Liver (tissue), 9 donors: ENCODE measurements around the gene TOM1L2. TPM values are rescaled to one million over a fixed set of nuclear protein-coding genes. Genes with fewer than 3 reads are reported as not detected.

ENCODE experiments used
- DNase-seq: peaks from one replicate; pipeline ENCODE4 v3.0.0-alpha.2; 2017; ENCODE audit warnings: low spot score
- H3K27ac ChIP-seq, 2 donors: one replicate each; pipeline ENCODE4 v1.7.0; 2013; ENCODE audit warnings: inconsistent platforms in 2 of 2, low read length in 2 of 2, control low read depth in 1 of 2, low read depth in 1 of 2, mild to moderate bottlenecking in 1 of 2
- H3K27me3 ChIP-seq, 4 donors: one replicate each; pipeline versions ENCODE4 v1.6.1 to v1.7.0; 2013; ENCODE audit warnings: low read length in 3 of 4, inconsistent platforms in 1 of 4, mild to moderate bottlenecking in 1 of 4, moderate library complexity in 1 of 4; ENCODE audit not compliant: control insufficient read depth in 4 of 4, insufficient read depth in 4 of 4
- H3K36me3 ChIP-seq, 4 donors: one replicate each; pipeline versions ENCODE4 v1.6.1 to v1.7.0; 2013; ENCODE audit warnings: low read length in 3 of 4, mild to moderate bottlenecking in 3 of 4, low read depth in 1 of 4, moderate library complexity in 1 of 4; ENCODE audit not compliant: control insufficient read depth in 4 of 4, insufficient read depth in 3 of 4
- H3K4me1 ChIP-seq, 4 donors: one replicate each; pipeline versions ENCODE4 v1.6.1 to v1.7.0; 2013; ENCODE audit warnings: low read length in 3 of 4, mild to moderate bottlenecking in 3 of 4, moderate library complexity in 1 of 4; ENCODE audit not compliant: control insufficient read depth in 4 of 4, insufficient read depth in 4 of 4
- H3K4me3 ChIP-seq, 3 donors: one replicate each; pipeline versions ENCODE4 v1.6.1 to v1.7.0; 2013; ENCODE audit warnings: low read length in 3 of 3, control low read depth in 1 of 3, low read depth in 1 of 3, mild to moderate bottlenecking in 1 of 3
- H3K9ac ChIP-seq, 2 donors: one replicate each; pipeline ENCODE4 v1.7.0; 2013; ENCODE audit warnings: low read length in 2 of 2, mild to moderate bottlenecking in 2 of 2, moderate library complexity in 2 of 2, control low read depth in 1 of 2, low read depth in 1 of 2
- H3K9me3 ChIP-seq, 4 donors: one replicate each; pipeline versions ENCODE4 v1.6.1 to v1.7.0; 2013; ENCODE audit warnings: low read length in 3 of 4; ENCODE audit not compliant: control insufficient read depth in 4 of 4
- CTCF ChIP-seq: fragments of 150-350 bp; IDR thresholded peaks from 2 replicates; pipeline ENCODE4 v1.5.1; 2017; ENCODE audit warnings: improper control_type of control experiment, low read depth, low read length; ENCODE audit not compliant: missing input control
- EGR1 ChIP-seq, 2 donors: IDR thresholded peaks; 2 replicates each; pipeline ENCODE4 v1.6.1; 2016 to 2018; ENCODE audit warnings: antibody characterized with exemption in 2 of 2, low read depth in 2 of 2
- FOXA1 ChIP-seq: IDR thresholded peaks from 2 replicates; pipeline ENCODE4 v1.6.1; 2016; ENCODE audit warnings: antibody characterized with exemption
- GABPA ChIP-seq, 2 donors: IDR thresholded peaks in 1 of 2; conservative IDR thresholded peaks in 1 of 2; 2 replicates each; pipeline ENCODE4 v1.6.1; 2016; ENCODE audit warnings: antibody characterized with exemption in 2 of 2, mild to moderate bottlenecking in 1 of 2, moderate library complexity in 1 of 2
- HNF4A ChIP-seq, 2 donors: conservative IDR thresholded peaks; 2 replicates each; pipeline ENCODE4 v1.6.1; 2016; ENCODE audit warnings: antibody characterized with exemption in 2 of 2, mild to moderate bottlenecking in 2 of 2
- HNF4G ChIP-seq: IDR thresholded peaks from 2 replicates; pipeline ENCODE4 v1.6.1; 2016; ENCODE audit warnings: antibody characterized with exemption
- JUND ChIP-seq, 2 donors: IDR thresholded peaks; 2 replicates each; pipeline ENCODE4 v1.6.1; 2016; ENCODE audit warnings: antibody characterized with exemption in 2 of 2
- NR2F2 ChIP-seq: IDR thresholded peaks from 2 replicates; pipeline ENCODE4 v1.6.1; 2016; ENCODE audit warnings: antibody characterized with exemption
- REST ChIP-seq: IDR thresholded peaks from 2 replicates; pipeline ENCODE4 v1.6.1; 2016; ENCODE audit warnings: antibody characterized with exemption, mild to moderate bottlenecking
- RXRA ChIP-seq, 2 donors: IDR thresholded peaks; 2 replicates each; pipeline ENCODE4 v1.6.1; 2017 to 2018; ENCODE audit warnings: antibody characterized with exemption in 2 of 2, mild to moderate bottlenecking in 1 of 2
- SP1 ChIP-seq: IDR thresholded peaks from 2 replicates; pipeline ENCODE4 v1.6.1; 2018; ENCODE audit warnings: antibody characterized with exemption, mild to moderate bottlenecking
- TAF1 ChIP-seq: conservative IDR thresholded peaks from 2 replicates; pipeline ENCODE4 v1.6.1; 2016; ENCODE audit warnings: antibody characterized with exemption, mild to moderate bottlenecking
- WGBS: extraction: QIAGEN DNeasy Blood & Tissue Kit; methylation state at CpG from one replicate; pipeline ENCODE4 v1.1.7; 2013; 5-methylcytosine and 5-hydroxymethylcytosine counted together
- polyA plus RNA-seq, 2 donors: library from polyadenylated mRNA; stranded (reverse) in 1 of 2; unstranded in 1 of 2; fragments of 200-250 nt in 1 of 2; fragments of >200 nt in 1 of 2; fragmentation: Nextera tagmentation in 1 of 2; extraction: Ambion mirVana in 1 of 2; gene quantifications; one replicate each; pipeline versions ENCODE4 v1.2.1 to v1.2.3, GENCODE V29; 2013 to 2015
- total RNA-seq, 2 donors: library from RNA; depleted of rRNA; stranded (reverse); fragments of >200 nt; gene quantifications; one replicate each; pipeline ENCODE4 v1.2.3, GENCODE V29; 2014
- TF ChIP-seq, protein P1 (sequence below): IDR thresholded peaks from 2 replicates; pipeline ENCODE4 v1.6.1; 2016; ENCODE audit warnings: antibody characterized with exemption
- donor health status: healthy.
- donor health status: healthy.
- donor health status: healthy.
- donor health status: healthy.
- donor health status: healthy.

Gene TOM1L2
- total and polyA plus RNA-seq, 4 donors = 5.0 to 24.0 (median 9.3) TPM

DNA sequence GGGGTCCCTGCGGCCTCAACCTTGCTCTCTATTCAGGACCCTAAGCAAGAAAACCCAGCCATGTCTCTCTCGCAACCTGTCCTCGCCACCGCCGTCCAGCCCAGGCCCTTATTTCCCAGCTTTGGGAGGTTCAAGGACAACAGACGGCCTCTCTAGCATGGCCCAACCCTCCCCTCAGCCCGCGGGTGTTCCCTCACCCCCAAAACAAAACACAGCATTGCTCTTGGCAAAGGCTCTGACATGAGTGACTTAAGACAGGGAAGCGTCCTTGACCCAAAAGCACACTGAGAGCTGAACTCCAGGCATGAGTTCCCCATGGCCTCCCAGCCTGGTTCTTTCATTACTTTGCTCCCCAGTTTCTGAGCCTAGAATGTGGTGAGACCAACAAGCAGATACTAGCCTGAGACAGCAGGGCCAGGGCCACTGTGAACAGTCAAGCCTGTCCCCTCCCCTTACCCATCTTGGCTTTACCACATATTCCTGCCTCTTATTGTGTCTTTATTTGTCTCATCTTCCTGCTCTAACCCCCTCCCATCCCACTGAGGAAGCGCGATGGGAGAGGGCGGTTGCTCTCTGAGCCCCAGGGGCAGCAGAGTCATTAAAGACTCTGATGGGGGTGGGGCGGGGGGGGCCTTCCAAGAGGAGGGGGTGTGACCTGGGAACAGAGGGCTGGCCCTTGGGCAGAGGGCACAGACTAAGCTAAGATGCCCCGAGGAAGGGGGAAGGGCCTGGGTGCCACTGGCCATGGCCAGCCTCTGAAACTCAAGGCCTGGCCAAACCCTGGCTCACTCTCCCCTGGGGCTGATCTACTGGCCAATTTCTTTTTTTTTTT lies 147.2 kb downstream of the TOM1L2 start:
- Histone ChIP-seq H3K4me3 (no peak overlapping the region), H3K27me3 (no peaks in the 10 kb centered on the region), H3K36me3 (no peaks in the 10 kb centered on the region), H3K27ac (peak overlapping the region; percentile 91 to 93), H3K9ac (peak overlapping the region in 1 of 2 donors; percentile 19), H3K4me1 (peaks cover 37 to 91% (median 67%) of the 10 kb centered on the region in 4 donors), H3K9me3 (no peaks in the 10 kb centered on the region)
- no peak for DNase-seq
- 47% methylated on average over 14 of the region's 14 CpGs for WGBS
- TF ChIP-seq GABPA (IDR thresholded peaks at IDR 0.05 in 1 of 2, conservative IDR thresholded peaks at IDR 0.05 in 1 of 2) = no peak
- TF ChIP-seq CTCF = no peak
- no peak for TF ChIP-seq FOXA1
- no peak for TF ChIP-seq EGR1 (IDR thresholded peaks at IDR 0.05; ENCODE audit: low read depth in 2 of 2)
- peak; percentile 63 for TF ChIP-seq NR2F2
- TF ChIP-seq, protein P1, sequence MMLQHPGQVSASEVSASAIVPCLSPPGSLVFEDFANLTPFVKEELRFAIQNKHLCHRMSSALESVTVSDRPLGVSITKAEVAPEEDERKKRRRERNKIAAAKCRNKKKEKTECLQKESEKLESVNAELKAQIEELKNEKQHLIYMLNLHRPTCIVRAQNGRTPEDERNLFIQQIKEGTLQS = no peak
- TF ChIP-seq REST = no peak
- TF ChIP-seq HNF4G = no peak
- peak in 1 of 2 donors; percentile 10 for TF ChIP-seq HNF4A (conservative IDR thresholded peaks at IDR 0.05)

DNA sequence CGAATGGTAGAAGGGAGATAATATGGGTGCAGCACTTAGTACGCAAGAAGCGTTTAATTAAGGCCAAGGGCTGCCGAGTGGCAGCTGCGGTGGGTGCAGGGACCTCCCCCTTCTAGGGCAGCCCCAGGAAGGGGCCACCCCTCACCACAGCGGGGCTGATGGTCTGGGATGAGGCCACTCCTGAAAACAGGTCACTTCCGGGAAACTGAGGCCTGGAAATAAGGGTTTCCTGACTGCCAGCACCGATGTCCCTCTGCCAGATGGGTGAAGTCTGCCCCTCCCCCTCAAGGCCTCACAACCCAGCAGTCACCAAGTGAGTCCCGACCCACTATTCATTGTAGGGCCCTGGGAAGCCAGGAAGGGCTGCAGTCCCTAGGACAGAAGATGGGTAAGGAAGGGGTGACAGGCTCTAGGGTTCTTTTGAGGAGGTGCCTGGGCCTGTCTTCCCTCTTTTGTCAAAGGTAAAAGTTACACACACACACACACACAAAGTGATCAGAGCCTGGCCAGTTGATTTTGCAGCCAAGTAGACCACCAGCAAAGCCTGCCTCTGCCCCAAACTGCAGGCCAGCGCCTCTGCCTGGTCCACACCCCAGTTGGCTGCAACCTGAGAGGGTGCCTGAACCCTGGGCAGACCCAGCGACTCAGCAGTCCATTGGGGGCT lies 147.9 kb downstream of the TOM1L2 start:
- no peaks in the 10 kb centered on the region for H3K27me3 ChIP-seq
- peak overlapping the region; percentile 91 to 93 for H3K27ac ChIP-seq
- H3K9me3 ChIP-seq = no peaks in the 10 kb centered on the region
- peak overlapping the region in 1 of 3 donors; percentile 18 for H3K4me3 ChIP-seq
- no peak for DNase-seq
- no peaks in the 10 kb centered on the region for H3K36me3 ChIP-seq
- H3K9ac ChIP-seq = peak overlapping the region in 1 of 2 donors; percentile 46
- H3K4me1 ChIP-seq = peaks cover 38 to 91% (median 65%) of the 10 kb centered on the region in 4 donors
- WGBS = 20% methylated on average over 11 of the region's 11 CpGs
- TF ChIP-seq EGR1 (IDR thresholded peaks at IDR 0.05; ENCODE audit: low read depth in 2 of 2) = no peak
- no peak for TF ChIP-seq FOXA1
- peak; percentile 22 to 53 for TF ChIP-seq RXRA (IDR thresholded peaks at IDR 0.05)
- TF ChIP-seq NR2F2 = peak; percentile 2
- TF ChIP-seq JUND (IDR thresholded peaks at IDR 0.05) = no peak
- no peak for TF ChIP-seq REST
- no peak for TF ChIP-seq CTCF
- no peak for TF ChIP-seq GABPA (IDR thresholded peaks at IDR 0.05 in 1 of 2, conservative IDR thresholded peaks at IDR 0.05 in 1 of 2)
- TF ChIP-seq SP1 = peak; percentile 7
- TF ChIP-seq, protein P1 = no peak
- peak; percentile 12 for TF ChIP-seq TAF1
- no peak for TF ChIP-seq HNF4G
- no peak for TF ChIP-seq HNF4A (conservative IDR thresholded peaks at IDR 0.05)
